ENCODE measurements around the gene MORN5. TPM values are rescaled to one million over a fixed set of nuclear protein-coding genes. Genes with fewer than 3 reads are reported as not detected.

Gene MORN5
- total RNA-seq, 1 donor from 2014 or later, result not detected

- peaks cover 13% of the 10 kb centered on the region for H3K27me3 Mint-ChIP-seq (ENCODE audit: low read depth)
- DNase-seq (ENCODE audit: low spot score in 2 of 2, unreplicated experiment in 2 of 2), result no peak
- no peak overlapping the region for H3K27ac Mint-ChIP-seq
- TF ChIP-seq, protein P1, sequence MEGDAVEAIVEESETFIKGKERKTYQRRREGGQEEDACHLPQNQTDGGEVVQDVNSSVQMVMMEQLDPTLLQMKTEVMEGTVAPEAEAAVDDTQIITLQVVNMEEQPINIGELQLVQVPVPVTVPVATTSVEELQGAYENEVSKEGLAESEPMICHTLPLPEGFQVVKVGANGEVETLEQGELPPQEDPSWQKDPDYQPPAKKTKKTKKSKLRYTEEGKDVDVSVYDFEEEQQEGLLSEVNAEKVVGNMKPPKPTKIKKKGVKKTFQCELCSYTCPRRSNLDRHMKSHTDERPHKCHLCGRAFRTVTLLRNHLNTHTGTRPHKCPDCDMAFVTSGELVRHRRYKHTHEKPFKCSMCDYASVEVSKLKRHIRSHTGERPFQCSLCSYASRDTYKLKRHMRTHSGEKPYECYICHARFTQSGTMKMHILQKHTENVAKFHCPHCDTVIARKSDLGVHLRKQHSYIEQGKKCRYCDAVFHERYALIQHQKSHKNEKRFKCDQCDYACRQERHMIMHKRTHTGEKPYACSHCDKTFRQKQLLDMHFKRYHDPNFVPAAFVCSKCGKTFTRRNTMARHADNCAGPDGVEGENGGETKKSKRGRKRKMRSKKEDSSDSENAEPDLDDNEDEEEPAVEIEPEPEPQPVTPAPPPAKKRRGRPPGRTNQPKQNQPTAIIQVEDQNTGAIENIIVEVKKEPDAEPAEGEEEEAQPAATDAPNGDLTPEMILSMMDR (IDR thresholded peaks at IDR 0.05; ENCODE audit: unreplicated experiment), result no peak
- H3K4me1 Mint-ChIP-seq, result no peaks in the 10 kb centered on the region
- H3K4me3 Mint-ChIP-seq, result no peak overlapping the region
- no peaks in the 10 kb centered on the region for H3K9me3 Mint-ChIP-seq
- peaks cover 10% of the 10 kb centered on the region for H3K36me3 Mint-ChIP-seq
These were observed 19.1 kb upstream of the MORN5 start for GRCh38 chr9:122140368-122141193.

DNA sequence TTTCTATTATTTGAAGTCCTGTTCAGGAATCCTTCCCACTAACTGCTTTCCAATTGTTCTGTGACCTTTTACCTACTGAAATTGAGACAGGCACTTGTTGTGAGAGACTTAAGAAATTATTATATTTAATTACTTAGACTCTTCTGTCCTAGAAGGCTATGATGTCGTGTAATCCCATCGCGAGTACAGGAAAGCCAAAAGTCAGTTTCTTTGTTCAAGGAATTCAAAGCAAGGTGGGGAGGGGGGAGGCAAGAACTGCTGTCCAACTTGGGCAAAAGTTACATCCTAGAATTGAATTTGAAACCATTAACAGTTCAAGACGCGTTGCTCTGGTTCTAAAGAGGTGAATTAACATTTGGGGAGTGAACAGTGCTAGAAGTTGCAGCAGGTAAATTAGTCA, 18.0 kb upstream of the MORN5 start:
- Mint-ChIP-seq H3K4me3 (no peak overlapping the region), H3K27me3 (ENCODE audit: low read depth) (peaks cover 11% of the 10 kb centered on the region), H3K36me3 (peaks cover 14% of the 10 kb centered on the region), H3K27ac (no peak overlapping the region), H3K4me1 (no peaks in the 10 kb centered on the region), H3K9me3 (no peaks in the 10 kb centered on the region)
- TF ChIP-seq, protein P1 (IDR thresholded peaks at IDR 0.05; ENCODE audit: unreplicated experiment), result no peak
- no peak for DNase-seq (ENCODE audit: low spot score in 2 of 2, unreplicated experiment in 2 of 2)

DNA sequence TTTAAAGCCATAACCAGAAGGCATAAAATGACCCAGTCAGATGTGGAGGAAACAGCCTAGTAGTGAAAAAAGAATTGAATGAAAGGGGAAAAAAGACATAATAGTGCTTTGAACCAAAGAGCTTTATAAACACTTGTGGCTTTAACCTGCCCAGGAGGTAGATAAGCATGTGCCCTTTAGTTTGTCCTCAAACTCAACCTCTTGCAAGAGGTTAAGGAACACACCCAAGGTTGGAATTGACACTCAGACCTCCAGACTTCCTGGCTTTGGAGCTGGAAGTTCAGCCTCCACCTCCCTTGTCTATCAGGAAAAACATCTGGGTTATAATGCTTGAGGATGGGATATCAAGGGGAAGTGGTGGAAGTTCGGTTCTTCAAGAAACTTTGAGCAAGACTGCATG, 16.4 kb upstream of the MORN5 start:
- H3K36me3 Mint-ChIP-seq, result peaks cover 26% of the 10 kb centered on the region
- DNase-seq (ENCODE audit: low spot score in 2 of 2, unreplicated experiment in 2 of 2), result no peak
- TF ChIP-seq, protein P1 (IDR thresholded peaks at IDR 0.05; ENCODE audit: unreplicated experiment), result no peak
- no peak overlapping the region for H3K4me3 Mint-ChIP-seq
- no peaks in the 10 kb centered on the region for H3K9me3 Mint-ChIP-seq
- H3K27ac Mint-ChIP-seq, result no peak overlapping the region
- H3K27me3 Mint-ChIP-seq (ENCODE audit: low read depth), result peaks cover 3% of the 10 kb centered on the region
- no peaks in the 10 kb centered on the region for H3K4me1 Mint-ChIP-seq

- H3K4me1 Mint-ChIP-seq, result no peaks in the 10 kb centered on the region
These were observed 15.8 kb upstream of the MORN5 start for GRCh38 chr9:122143876-122144405.

GRCh38 chr9:122144836-122145591, 14.7 kb upstream of the MORN5 start:
- TF ChIP-seq, protein P1 (IDR thresholded peaks at IDR 0.05; ENCODE audit: unreplicated experiment), result no peak
- no peak overlapping the region for H3K27ac Mint-ChIP-seq
- no peak overlapping the region for H3K4me3 Mint-ChIP-seq
- no peaks in the 10 kb centered on the region for H3K27me3 Mint-ChIP-seq (ENCODE audit: low read depth)
- no peak for DNase-seq (ENCODE audit: low spot score in 2 of 2, unreplicated experiment in 2 of 2)
- peaks cover 31% of the 10 kb centered on the region for H3K36me3 Mint-ChIP-seq
- H3K9me3 Mint-ChIP-seq, result no peaks in the 10 kb centered on the region
- no peaks in the 10 kb centered on the region for H3K4me1 Mint-ChIP-seq

More at GRCh38 chr9:122143876-122144405, 15.8 kb upstream of the MORN5 start:
- TF ChIP-seq, protein P1 (IDR thresholded peaks at IDR 0.05; ENCODE audit: unreplicated experiment), result no peak
- H3K9me3 Mint-ChIP-seq, result no peaks in the 10 kb centered on the region
- H3K27me3 Mint-ChIP-seq (ENCODE audit: low read depth), result no peaks in the 10 kb centered on the region
- H3K27ac Mint-ChIP-seq, result no peak overlapping the region
- H3K36me3 Mint-ChIP-seq, result peaks cover 28% of the 10 kb centered on the region
- no peak overlapping the region for H3K4me3 Mint-ChIP-seq
- no peak for DNase-seq (ENCODE audit: low spot score in 2 of 2, unreplicated experiment in 2 of 2)

Data from mesothelial cell of epicardium (in vitro differentiated cells).